SK-N-SH treated with all-trans-retinoic acid at 6 μM for 48 hours (cell line): ENCODE results near the gene SUPT3H.

Source experiments
- ATAC-seq: fragments of 200-7000 bp; cut with Tn5 transposase; 3 replicates; pipeline ENCODE4 v1.9.1; 2020; ENCODE audit warnings: mild to moderate bottlenecking, moderate library complexity
- BACH2 ChIP-seq: fragments of 250-450 bp; sonication (Bioruptor Pico); IDR thresholded peaks from 2 replicates; pipeline ENCODE4 v1.9.0; 2021; ENCODE audit warnings: mild to moderate bottlenecking, borderline replicate concordance
- CREB5 ChIP-seq: fragments of 250-450 bp; sonication (Bioruptor Pico); IDR thresholded peaks from 2 replicates; pipeline ENCODE4 v1.5.1; 2020; ENCODE audit warnings: low read depth, mild to moderate bottlenecking, moderate library complexity
- ESRRG ChIP-seq: fragments of 250-450 bp; sonication (Bioruptor Pico); IDR thresholded peaks from 2 replicates; pipeline ENCODE4 v1.6.1; 2021; ENCODE audit warnings: mild to moderate bottlenecking
- GLIS3 ChIP-seq: fragments of 250-450 bp; sonication (Bioruptor Pico); IDR thresholded peaks from 2 replicates; pipeline ENCODE4 v1.5.0; 2020; ENCODE audit warnings: mild to moderate bottlenecking, moderate library complexity
- ISL1 ChIP-seq: fragments of 250-450 bp; sonication (Bioruptor Pico); IDR thresholded peaks from 2 replicates; pipeline ENCODE4 v2.1.2; 2022; ENCODE audit warnings: mild to moderate bottlenecking, moderate library complexity
- PATZ1 ChIP-seq: fragments of 250-450 bp; sonication (Bioruptor Pico); IDR thresholded peaks from 2 replicates; pipeline ENCODE4 v1.8.0; 2020; ENCODE audit warnings: mild to moderate bottlenecking, moderate library complexity, borderline replicate concordance
- POU6F1 ChIP-seq: fragments of 250-450 bp; sonication (Bioruptor Pico); IDR thresholded peaks from 2 replicates; pipeline ENCODE4 v1.8.0; 2021; ENCODE audit warnings: low read depth, mild to moderate bottlenecking, moderate library complexity, borderline replicate concordance
- PPARA ChIP-seq: fragments of 250-450 bp; sonication (Bioruptor Pico); IDR thresholded peaks from 2 replicates; pipeline ENCODE4 v1.5.0; 2020; ENCODE audit warnings: mild to moderate bottlenecking, borderline replicate concordance
- RARB ChIP-seq: fragments of 250-450 bp; sonication (Bioruptor Pico); IDR thresholded peaks from 2 replicates; pipeline ENCODE4 v1.8.0; 2021; ENCODE audit warnings: mild to moderate bottlenecking, moderate library complexity
- SNAI2 ChIP-seq: fragments of 250-450 bp; sonication (Bioruptor Pico); IDR thresholded peaks from 2 replicates; pipeline ENCODE4 v1.5.0; 2020; ENCODE audit warnings: mild to moderate bottlenecking, moderate library complexity
- TCF4 ChIP-seq: fragments of 250-450 bp; sonication (Bioruptor Pico); IDR thresholded peaks from 2 replicates; pipeline ENCODE4 v1.8.0; 2021; ENCODE audit warnings: mild to moderate bottlenecking, moderate library complexity, borderline replicate concordance
- TSHZ2 ChIP-seq: fragments of 250-450 bp; sonication (Bioruptor Pico); IDR thresholded peaks from 2 replicates; pipeline ENCODE4 v1.5.0; 2020; ENCODE audit warnings: mild to moderate bottlenecking, moderate library complexity
- ZFP3 ChIP-seq: fragments of 250-450 bp; sonication (Bioruptor Pico); IDR thresholded peaks from 2 replicates; pipeline ENCODE4 v1.5.0; 2020; ENCODE audit warnings: mild to moderate bottlenecking, moderate library complexity
- ZNF565 ChIP-seq: fragments of 450-650 bp; formaldehyde crosslinking; conservative IDR thresholded peaks from 2 replicates; pipeline ENCODE4 v1.5.0; 2020; ENCODE audit warnings: low read depth, mild to moderate bottlenecking, moderate library complexity
- ZNF70 ChIP-seq: fragments of 450-650 bp; formaldehyde crosslinking; IDR thresholded peaks from 2 replicates; pipeline ENCODE4 v1.5.0; 2020; ENCODE audit warnings: mild to moderate bottlenecking, moderate library complexity
- ZNF8 ChIP-seq: fragments of 450-650 bp; formaldehyde crosslinking; IDR thresholded peaks from 2 replicates; pipeline ENCODE4 v1.5.0; 2020; ENCODE audit warnings: mild to moderate bottlenecking, moderate library complexity

Gene SUPT3H

DNA sequence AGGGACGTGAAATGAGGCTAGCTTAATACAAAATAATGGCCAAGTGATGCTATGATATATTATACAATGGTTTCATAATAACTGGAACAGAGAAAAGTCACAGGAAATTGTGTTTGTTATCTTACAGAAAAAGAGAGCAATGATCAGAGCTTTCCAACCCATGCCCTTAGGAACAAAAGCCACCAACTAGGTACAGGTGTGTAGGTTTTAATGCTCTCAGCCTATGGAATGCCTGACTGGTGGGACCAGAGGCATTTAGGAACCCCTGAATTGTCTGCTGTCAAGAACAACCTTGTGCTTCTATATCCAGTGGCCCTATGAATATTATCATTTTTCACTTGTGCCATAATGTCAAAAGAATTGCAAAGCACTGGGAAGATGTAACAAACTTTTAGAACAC is 182.6 kb downstream of the SUPT3H start:
- ATAC-seq, result no peak
- TF ChIP-seq SNAI2 (CRISPR knock-in tag), result no peak
- TF ChIP-seq PPARA (CRISPR knock-in tag), result no peak

DNA sequence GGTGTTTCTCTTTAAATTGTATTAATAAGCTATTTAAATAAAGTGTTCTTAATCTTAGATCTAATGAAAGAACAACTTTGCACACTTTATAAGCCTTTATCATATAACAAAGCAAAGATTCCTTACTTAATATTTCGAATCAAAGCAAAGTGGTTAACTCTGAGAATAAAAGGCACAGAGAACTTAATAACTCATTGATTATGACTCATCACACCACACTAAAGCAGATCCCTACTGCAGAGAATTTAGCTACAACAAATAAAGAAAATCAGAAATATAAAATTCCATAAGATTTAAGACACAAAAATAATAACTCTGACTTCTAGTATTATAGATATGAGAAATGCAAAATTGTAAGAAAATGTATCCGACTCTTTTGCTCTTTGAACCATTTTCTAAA is 185.2 kb downstream of the SUPT3H start:
- ATAC-seq, result no peak
- TF ChIP-seq SNAI2 (CRISPR knock-in tag), result no peak
- no peak for TF ChIP-seq TSHZ2 (CRISPR knock-in tag)
- TF ChIP-seq, all 23 proteins: peak for 0

GRCh38 chr6:45191414-45191813 is 186.3 kb downstream of the SUPT3H start:
- TF ChIP-seq CREB5 (no peak), ZFP3 (CRISPR knock-in tag) (no peak), POU6F1 (CRISPR knock-in tag) (no peak)
- ATAC-seq, result no peak

GRCh38 chr6:45187836-45188235 is 189.9 kb downstream of the SUPT3H start:
- TF ChIP-seq ZNF565 (CRISPR knock-in tag), result no peak
- no peak for TF ChIP-seq PATZ1 (CRISPR knock-in tag)
- TF ChIP-seq TCF4 (CRISPR knock-in tag), result no peak
- TF ChIP-seq ZNF70, result no peak
- TF ChIP-seq BACH2 (CRISPR knock-in tag), result no peak
- no peak for TF ChIP-seq RARB (CRISPR knock-in tag)
- TF ChIP-seq GLIS3 (CRISPR knock-in tag), result no peak
- no peak for TF ChIP-seq ESRRG (CRISPR knock-in tag)
- TF ChIP-seq SNAI2 (CRISPR knock-in tag), result no peak
- TF ChIP-seq ISL1 (CRISPR knock-in tag), result no peak
- no peak for TF ChIP-seq CREB5
- TF ChIP-seq ZNF8 (CRISPR knock-in tag), result no peak
- TF ChIP-seq ZFP3 (CRISPR knock-in tag), result no peak
- no peak for TF ChIP-seq POU6F1 (CRISPR knock-in tag)
- ATAC-seq, result no peak
